Vagina (tissue), 2 donors: ENCODE results near the gene CSNK2A2. TPM values are rescaled to one million over a fixed set of nuclear protein-coding genes. Genes with fewer than 3 reads are reported as not detected.

Source experiments
- DNase-seq, 2 donors: peaks; one replicate each; pipeline ENCODE4 v3.0.0-alpha.2; 2017; ENCODE audit errors: extremely low spot score in 2 of 2
- H3K27ac ChIP-seq: fragments of 200-600 bp; sonication (generic); one replicate; pipeline ENCODE4 v1.5.1; 2019
- H3K27me3 ChIP-seq: fragments of 200-600 bp; sonication (generic); one replicate; pipeline ENCODE4 v1.5.1; 2019
- H3K36me3 ChIP-seq, 2 donors: fragments of 200-600 bp; sonication (generic); one replicate each; pipeline ENCODE4 v1.5.1; 2017 to 2019
- H3K4me1 ChIP-seq: fragments of 200-600 bp; sonication (generic); one replicate; pipeline ENCODE4 v1.5.1; 2019
- H3K4me3 ChIP-seq, 2 donors: fragments of 200-600 bp; sonication (generic); 1 replicate in 1 of 2; 2 replicates in 1 of 2; pipeline ENCODE4 v1.5.1; 2016 to 2019
- H3K9me3 ChIP-seq: fragments of 200-600 bp; sonication (generic); one replicate; pipeline ENCODE4 v1.5.1; 2019
- POLR2A ChIP-seq, 2 donors: fragments of 450-650 bp; IDR thresholded peaks; one replicate each; pipeline ENCODE4 v1.6.1; 2017; ENCODE audit warnings: antibody characterized with exemption in 2 of 2, mild to moderate bottlenecking in 2 of 2, moderate library complexity in 2 of 2
- POLR2AphosphoS5 ChIP-seq, 2 donors: sonication (generic); formaldehyde crosslinking; IDR thresholded peaks; one replicate each; pipeline ENCODE4 v1.9.0; 2017; ENCODE audit warnings: antibody characterized with exemption in 2 of 2, mild to moderate bottlenecking in 2 of 2, low read depth in 1 of 2; ENCODE audit not compliant: insufficient read depth in 1 of 2
- intact Hi-C: fragments of 100-400 bp; cut with DNase I; formaldehyde crosslinking; loops from one replicate; pipeline ENCODE4 v1.15.1; 2023
- total RNA-seq: library from RNA; depleted of rRNA; stranded (reverse); fragments of >200 nt; gene quantifications from one replicate; pipeline ENCODE4 v1.2.3, GENCODE V29; 2016
- TF ChIP-seq, protein P1 (sequence below), 3 experiments: fragments of 450-650 bp in 2 of 3; fragments of 200-600 bp in 1 of 3; sonication (generic) in 1 of 3; IDR thresholded peaks; one replicate each; pipeline ENCODE4 v1.5.1; 2017 to 2019; ENCODE audit warnings: antibody characterized with exemption in 3 of 3, mild to moderate bottlenecking in 2 of 3, moderate library complexity in 2 of 3

The CSNK2A2 gene
- total RNA-seq, result 28.5 TPM

DNA sequence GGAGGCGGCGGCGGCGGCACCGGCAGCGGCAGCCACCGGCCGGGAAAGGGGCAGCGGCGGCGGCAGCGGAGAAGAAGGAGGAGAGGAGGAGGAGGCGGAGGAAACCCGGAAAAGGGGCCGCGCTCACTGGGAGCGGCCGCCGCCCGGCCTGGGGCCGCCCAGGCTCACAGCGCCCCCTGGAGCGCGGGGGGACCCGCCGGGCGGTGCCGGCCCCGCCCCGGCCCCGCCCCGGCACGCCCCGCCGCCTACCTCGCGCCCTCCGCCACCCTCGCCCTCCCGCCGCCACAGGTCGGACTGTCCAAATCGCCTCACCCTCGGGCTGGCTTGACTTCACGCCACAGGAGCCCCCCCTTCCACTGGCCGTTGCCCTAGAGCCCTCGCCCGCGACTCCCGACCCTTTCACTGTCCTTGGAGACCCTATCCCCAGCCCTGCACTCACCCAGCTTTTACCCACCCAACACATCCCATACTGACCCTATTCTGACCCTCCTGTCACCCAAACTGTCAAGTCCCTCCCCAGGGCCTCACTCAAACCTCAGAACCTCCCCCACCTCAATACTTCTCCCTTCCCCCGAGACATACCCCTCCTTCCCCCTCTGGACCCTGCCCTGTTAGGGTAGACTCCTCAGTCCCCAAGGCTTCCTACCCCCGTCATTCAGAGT lies at the start of gene CSNK2A2:
Gene CSNK2A2 (minus strand): TSS at position 85 of the 662 bp plus-strand sequence. CDS start 370 bp downstream, outside the sequence.
- no peaks in the 10 kb centered on the region for H3K27me3 ChIP-seq
- H3K27ac ChIP-seq, result peak within 1 kb of the TSS; percentile 33
- peaks cover 0 to 30% of the 10 kb centered on the region in 2 donors for H3K36me3 ChIP-seq
- peaks cover 32% of the 10 kb centered on the region for H3K4me1 ChIP-seq
- intact Hi-C loops, result no loop called here
- H3K4me3 ChIP-seq, result peak within 1 kb of the TSS; percentile 83 to 89
- TF ChIP-seq, protein P1, sequence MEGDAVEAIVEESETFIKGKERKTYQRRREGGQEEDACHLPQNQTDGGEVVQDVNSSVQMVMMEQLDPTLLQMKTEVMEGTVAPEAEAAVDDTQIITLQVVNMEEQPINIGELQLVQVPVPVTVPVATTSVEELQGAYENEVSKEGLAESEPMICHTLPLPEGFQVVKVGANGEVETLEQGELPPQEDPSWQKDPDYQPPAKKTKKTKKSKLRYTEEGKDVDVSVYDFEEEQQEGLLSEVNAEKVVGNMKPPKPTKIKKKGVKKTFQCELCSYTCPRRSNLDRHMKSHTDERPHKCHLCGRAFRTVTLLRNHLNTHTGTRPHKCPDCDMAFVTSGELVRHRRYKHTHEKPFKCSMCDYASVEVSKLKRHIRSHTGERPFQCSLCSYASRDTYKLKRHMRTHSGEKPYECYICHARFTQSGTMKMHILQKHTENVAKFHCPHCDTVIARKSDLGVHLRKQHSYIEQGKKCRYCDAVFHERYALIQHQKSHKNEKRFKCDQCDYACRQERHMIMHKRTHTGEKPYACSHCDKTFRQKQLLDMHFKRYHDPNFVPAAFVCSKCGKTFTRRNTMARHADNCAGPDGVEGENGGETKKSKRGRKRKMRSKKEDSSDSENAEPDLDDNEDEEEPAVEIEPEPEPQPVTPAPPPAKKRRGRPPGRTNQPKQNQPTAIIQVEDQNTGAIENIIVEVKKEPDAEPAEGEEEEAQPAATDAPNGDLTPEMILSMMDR (IDR thresholded peaks at IDR 0.05), result no peak
- TF ChIP-seq POLR2AphosphoS5 (IDR thresholded peaks at IDR 0.05; ENCODE audit: insufficient read depth in 1 of 2, low read depth in 1 of 2), result no peak
- TF ChIP-seq POLR2A (IDR thresholded peaks at IDR 0.05), result no peak
- no peak for DNase-seq
- no peaks in the 10 kb centered on the region for H3K9me3 ChIP-seq

DNA sequence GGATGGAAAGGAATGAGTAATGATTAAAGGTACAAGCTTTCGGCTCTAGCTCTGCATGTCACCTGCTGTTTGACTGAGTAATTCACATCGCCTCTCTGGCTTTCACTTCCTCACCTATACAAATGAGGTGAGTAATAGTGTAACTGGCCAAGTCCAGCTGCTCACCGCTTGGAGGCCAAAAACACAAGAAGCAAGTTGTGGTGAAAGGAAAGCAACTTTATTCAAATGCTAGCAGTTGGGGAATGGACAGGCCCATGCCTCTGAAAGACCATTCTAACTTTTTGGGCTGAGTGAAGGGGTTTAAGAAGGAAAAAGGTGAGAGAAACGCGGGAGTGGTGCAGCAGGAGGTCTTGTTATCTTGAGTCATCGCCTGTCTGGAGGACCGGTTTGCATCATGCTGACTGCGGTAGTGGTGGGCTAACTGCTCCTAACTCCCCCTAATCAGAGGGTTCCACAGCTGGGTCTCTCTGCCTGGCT lies 45.7 kb upstream of the CSNK2A2 start:
- intact Hi-C loops, result no loop called here
- Histone ChIP-seq H3K36me3 (no peaks in the 10 kb centered on the region), H3K9me3 (no peaks in the 10 kb centered on the region), H3K27ac (no peak overlapping the region), H3K27me3 (no peaks in the 10 kb centered on the region), H3K4me1 (no peaks in the 10 kb centered on the region), H3K4me3 (no peak overlapping the region)
- DNase-seq, result no peak
- TF ChIP-seq POLR2AphosphoS5 (IDR thresholded peaks at IDR 0.05; ENCODE audit: insufficient read depth in 1 of 2, low read depth in 1 of 2) (no peak), POLR2A (IDR thresholded peaks at IDR 0.05) (no peak)
- TF ChIP-seq, protein P1 (IDR thresholded peaks at IDR 0.05), result no peak

DNA sequence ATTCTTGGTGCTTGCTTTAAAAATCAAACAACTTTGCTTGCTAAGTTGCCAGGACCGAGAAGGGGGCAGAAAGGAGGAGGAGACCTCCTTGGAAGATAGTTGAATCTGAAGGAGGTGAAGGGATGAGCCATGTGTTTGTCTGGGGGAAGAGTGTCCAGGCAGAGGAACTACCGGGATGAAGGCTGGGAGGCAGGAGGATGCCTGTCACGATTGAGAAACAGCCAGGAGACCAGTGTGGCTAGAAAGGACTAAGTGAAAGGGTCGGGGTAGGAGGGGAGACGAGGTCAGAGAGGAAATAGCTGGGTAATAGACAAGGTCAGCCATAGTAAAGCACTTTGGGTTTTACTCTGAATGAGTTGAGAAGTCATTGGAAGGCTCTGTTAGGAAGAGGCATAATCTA lies 38.9 kb upstream of the CSNK2A2 start:
- intact Hi-C loops, result no loop called here
- Histone ChIP-seq H3K4me3 (no peak overlapping the region), H3K36me3 (no peaks in the 10 kb centered on the region), H3K4me1 (peaks cover 12% of the 10 kb centered on the region), H3K9me3 (no peaks in the 10 kb centered on the region), H3K27me3 (no peaks in the 10 kb centered on the region), H3K27ac (no peak overlapping the region)
- no peak for DNase-seq
- no peak for TF ChIP-seq POLR2AphosphoS5 (IDR thresholded peaks at IDR 0.05; ENCODE audit: insufficient read depth in 1 of 2, low read depth in 1 of 2)
- TF ChIP-seq, protein P1 (IDR thresholded peaks at IDR 0.05), result no peak
- no peak for TF ChIP-seq POLR2A (IDR thresholded peaks at IDR 0.05)

DNA sequence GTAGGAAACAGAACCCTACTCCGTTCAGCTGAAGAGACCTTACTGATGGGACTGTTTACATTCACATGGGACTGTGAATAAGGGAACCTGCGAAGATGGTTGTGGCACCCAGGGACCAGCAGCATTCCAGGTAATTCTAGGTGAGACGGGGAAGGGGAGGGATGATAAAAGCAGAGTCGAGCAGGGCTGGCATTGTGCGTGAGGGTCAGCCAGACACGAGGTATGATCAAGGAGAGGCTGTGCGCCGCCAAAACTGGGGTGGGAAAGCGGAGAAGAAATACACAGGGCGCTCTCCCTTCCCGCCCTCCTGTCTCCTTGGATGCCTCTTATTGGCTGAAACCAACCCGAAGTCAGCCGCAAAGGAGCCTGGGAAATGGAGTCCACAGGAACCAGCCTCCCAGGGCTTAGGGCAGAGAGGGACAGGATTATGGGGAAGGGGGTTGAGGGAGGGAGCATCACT lies 38.4 kb upstream of the CSNK2A2 start:
- no peaks in the 10 kb centered on the region for H3K9me3 ChIP-seq
- TF ChIP-seq POLR2A (IDR thresholded peaks at IDR 0.05), result no peak
- TF ChIP-seq POLR2AphosphoS5 (IDR thresholded peaks at IDR 0.05; ENCODE audit: insufficient read depth in 1 of 2, low read depth in 1 of 2), result peak in 1 of 2 donors; percentile 42
- TF ChIP-seq, protein P1 (IDR thresholded peaks at IDR 0.05), result no peak
- H3K4me3 ChIP-seq, result peak overlapping the region; percentile 26 to 27
- peaks cover 12% of the 10 kb centered on the region for H3K4me1 ChIP-seq
- H3K27ac ChIP-seq, result no peak overlapping the region
- no peaks in the 10 kb centered on the region for H3K27me3 ChIP-seq
- no peaks in the 10 kb centered on the region for H3K36me3 ChIP-seq
- DNase-seq, result no peak
- intact Hi-C loops, result no loop called here

DNA sequence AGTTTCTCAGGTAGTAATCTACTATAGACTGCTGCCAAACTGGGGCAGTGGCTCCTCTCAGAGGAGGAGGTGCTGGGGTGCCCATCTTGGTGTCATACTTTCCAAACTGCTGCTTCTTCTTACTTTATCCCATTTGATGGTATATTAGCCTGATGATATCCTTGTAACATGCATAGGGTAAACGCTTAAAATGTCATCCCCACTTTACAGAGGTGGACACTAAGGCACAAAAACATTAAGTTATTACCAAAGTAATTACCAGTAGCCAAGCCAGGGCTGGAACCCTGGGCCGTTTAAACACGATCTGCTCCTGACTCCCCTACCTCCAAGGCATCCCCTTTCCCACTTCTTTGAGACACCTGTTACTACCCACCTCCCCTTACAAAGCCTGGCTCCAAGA lies 37.8 kb upstream of the CSNK2A2 start:
- Histone ChIP-seq H3K27me3 (no peaks in the 10 kb centered on the region), H3K27ac (no peak overlapping the region), H3K4me1 (peaks cover 12% of the 10 kb centered on the region), H3K4me3 (no peak overlapping the region), H3K36me3 (no peaks in the 10 kb centered on the region), H3K9me3 (no peaks in the 10 kb centered on the region)
- intact Hi-C loops, result no loop called here
- TF ChIP-seq, protein P1 (IDR thresholded peaks at IDR 0.05), result no peak
- no peak for TF ChIP-seq POLR2A (IDR thresholded peaks at IDR 0.05)
- no peak for TF ChIP-seq POLR2AphosphoS5 (IDR thresholded peaks at IDR 0.05; ENCODE audit: insufficient read depth in 1 of 2, low read depth in 1 of 2)
- no peak for DNase-seq
